HCT116 (cell line): Measurements from ENCODE around the gene FBXO42. TPM values are rescaled to one million over a fixed set of nuclear protein-coding genes. Genes with fewer than 3 reads are reported as not detected.

Experiments
- ATAC-seq: fragments of 200-7000 bp; cut with Tn5 transposase; 2 replicates; pipeline ENCODE4 v1.9.1; 2020; ENCODE audit warnings: mild to moderate bottlenecking, moderate library complexity
- BruUV-seq: library from RNA; stranded (reverse); fragments of 400-500 nt; replicated peaks from 2 replicates; lab custom pipeline; 2021; lab: Mats Ljungman, UMichigan
- CTCF ChIA-PET: fragments of 300-600 bp; sonication (Branson Sonifier 250); formaldehyde crosslinking; loops from one replicate; lab custom pipeline; 2021; ENCODE audit warnings: antibody characterized with exemption; lab: Charles Lee
- POLR2A ChIA-PET: fragments of 300-600, 350-600 bp; sonication (Branson Sonifier 250); formaldehyde crosslinking; loops from one replicate; lab custom pipeline; 2021; ENCODE audit warnings: antibody characterized with exemption; lab: Charles Lee
- RAD21 ChIA-PET, 2 experiments: fragments of 300-600 bp; sonication (Branson Sonifier 250); formaldehyde crosslinking; loops; one replicate each; lab custom pipeline; 2023; ENCODE audit warnings: low total read pairs in 2 of 2; ENCODE audit not compliant: uncharacterized antibody in 2 of 2, unreplicated experiment in 2 of 2, low non-redundant PET in 1 of 2; lab: Charles Lee
- DNase-seq: peaks from one replicate; pipeline ENCODE4 v3.0.0-alpha.2; 2010; ENCODE audit warnings: low read depth, low spot score
- H2AFZ ChIP-seq: fragments of 200-600 bp; shearing (Covaris generic), sonication (generic); 2 replicates; pipeline ENCODE4 v1.6.1; 2017; ENCODE audit warnings: low read depth, mixed run types, mixed read lengths, antibody characterized with exemption, low read length; ENCODE audit not compliant: poor library complexity, severe bottlenecking
- H3K27ac ChIP-seq: 2 replicates; pipeline ENCODE4 v1.5.1; 2012; ENCODE audit warnings: low read depth, low read length
- H3K27me3 ChIP-seq: fragments of 200-600 bp; sonication (generic); 2 replicates; pipeline ENCODE4 v1.6.1; 2016; ENCODE audit warnings: mixed run types, low read length, mixed read lengths; ENCODE audit not compliant: insufficient read depth
- H3K36me3 ChIP-seq, 2 experiments: fragments of 200-500 bp in 1 of 2; fragments of 200-600 bp in 1 of 2; sonication (Bioruptor generic) in 1 of 2; sonication (generic) in 1 of 2; 2 replicates each; pipeline versions ENCODE4 v1.5.1 to v1.6.1; 2014 to 2016; ENCODE audit warnings: low read length in 2 of 2, inconsistent platforms in 1 of 2, mixed read lengths in 1 of 2, mixed run types in 1 of 2; ENCODE audit not compliant: insufficient read depth in 2 of 2, control insufficient read depth in 1 of 2
- H3K4me1 ChIP-seq, 2 experiments: fragments of 200-600 bp in 1 of 2; sonication (generic) in 1 of 2; 2 replicates each; pipeline versions ENCODE4 v1.5.1 to v1.6.1; 2012 to 2017; ENCODE audit warnings: low read length in 2 of 2, inconsistent platforms in 1 of 2, mild to moderate bottlenecking in 1 of 2, mixed read lengths in 1 of 2, mixed run types in 1 of 2, moderate library complexity in 1 of 2; ENCODE audit not compliant: insufficient read depth in 2 of 2, control insufficient read depth in 1 of 2
- H3K4me2 ChIP-seq: fragments of 200-600 bp; sonication (generic); 2 replicates; pipeline ENCODE4 v1.6.1; 2017; ENCODE audit warnings: mixed run types, low read length, mixed read lengths
- H3K4me3 ChIP-seq, 2 experiments: fragments of 200-600 bp in 1 of 2; sonication (generic) in 1 of 2; replicated peaks in 1 of 2; 2 replicates each; pipeline ENCODE4 v1.5.1; 2011 to 2016; ENCODE audit warnings: low read length in 2 of 2, control low read depth in 1 of 2, low read depth in 1 of 2, mild to moderate bottlenecking in 1 of 2, mixed read lengths in 1 of 2, mixed run types in 1 of 2
- H3K79me2 ChIP-seq: fragments of 200-600 bp; sonication (generic); 2 replicates; pipeline ENCODE4 v1.6.1; 2017; ENCODE audit warnings: mild to moderate bottlenecking, mixed run types, low read length, moderate library complexity, mixed read lengths; ENCODE audit not compliant: insufficient read depth
- H3K9ac ChIP-seq: fragments of 200-600 bp; sonication (generic); 2 replicates; pipeline ENCODE4 v1.6.1; 2016; ENCODE audit warnings: low read length, mixed read lengths
- H3K9me2 ChIP-seq: fragments of 200-600 bp; sonication (generic), shearing (Covaris generic); 2 replicates; pipeline ENCODE4 v1.6.1; 2017; ENCODE audit warnings: mixed run types, mild to moderate bottlenecking, moderate library complexity; ENCODE audit not compliant: insufficient read depth
- H3K9me3 ChIP-seq, 2 experiments: fragments of 200-500 bp in 1 of 2; fragments of 200-600 bp in 1 of 2; sonication (Bioruptor generic) in 1 of 2; sonication (generic) in 1 of 2; 2 replicates each; pipeline ENCODE4 v1.6.1; 2014 to 2017; ENCODE audit warnings: low read length in 2 of 2, mixed read lengths in 2 of 2, inconsistent platforms in 1 of 2, low read depth in 1 of 2, mild to moderate bottlenecking in 1 of 2, mixed run types in 1 of 2, moderate library complexity in 1 of 2; ENCODE audit not compliant: control insufficient read depth in 1 of 2, insufficient read depth in 1 of 2
- H4K20me1 ChIP-seq: fragments of 200-600 bp; sonication (generic), shearing (Covaris generic); 2 replicates; pipeline ENCODE4 v1.6.1; 2017; ENCODE audit warnings: mixed run types, mild to moderate bottlenecking, moderate library complexity; ENCODE audit not compliant: insufficient read depth
- CBX3 ChIP-seq: IDR thresholded peaks from 2 replicates; pipeline ENCODE4 v1.6.1; 2012; ENCODE audit warnings: low read depth
- JUND ChIP-seq: IDR thresholded peaks from 2 replicates; pipeline ENCODE4 v1.6.1; 2012
- POLR2AphosphoS5 ChIP-seq: IDR thresholded peaks from 2 replicates; pipeline ENCODE4 v1.6.1; 2011; ENCODE audit warnings: mild to moderate bottlenecking, low read depth, low read length, moderate library complexity
- RAD21 ChIP-seq: IDR thresholded peaks from 2 replicates; pipeline ENCODE4 v1.6.1; 2012; ENCODE audit warnings: low read depth, mild to moderate bottlenecking
- REST ChIP-seq: IDR thresholded peaks from 2 replicates; pipeline ENCODE4 v1.6.1; 2012; ENCODE audit warnings: low read depth
- SRF ChIP-seq: IDR thresholded peaks from 2 replicates; pipeline ENCODE4 v1.6.1; 2012; ENCODE audit warnings: low read depth
- TCF7L2 ChIP-seq: IDR thresholded peaks from 2 replicates; pipeline ENCODE4 v1.7.0; 2011; ENCODE audit warnings: borderline replicate concordance, inconsistent platforms; ENCODE audit not compliant: insufficient read depth, insufficient read length; ENCODE audit errors: extremely low read depth
- YY1 ChIP-seq: IDR thresholded peaks from 2 replicates; pipeline ENCODE4 v1.6.1; 2011; ENCODE audit warnings: low read length, low read depth, moderate library complexity, mild to moderate bottlenecking; ENCODE audit not compliant: insufficient replicate concordance; ENCODE audit errors: extremely low read depth
- ZNF274 ChIP-seq: fragments of 200-500 bp; sonication (Bioruptor generic); IDR thresholded peaks from 2 replicates; pipeline ENCODE4 v1.6.1; 2014; ENCODE audit warnings: mild to moderate bottlenecking, low read depth, low read length, inconsistent platforms
- intact Hi-C: fragments of 100-400 bp; cut with micrococcal nuclease; formaldehyde crosslinking; loops from 2 replicates; pipeline ENCODE4 v1.10.0; 2022
- total RNA-seq: library from RNA; stranded (reverse); gene quantifications from one replicate; pipeline ENCODE4 v1.2.1, GENCODE V29; 2021; ENCODE audit not compliant: unreplicated experiment
- TF ChIP-seq, protein P1 (sequence below): IDR thresholded peaks from 2 replicates; pipeline ENCODE4 v1.6.1; 2012

Gene FBXO42
- total RNA-seq, 1 experiment from 2014 or later: 20.6 TPM

DNA sequence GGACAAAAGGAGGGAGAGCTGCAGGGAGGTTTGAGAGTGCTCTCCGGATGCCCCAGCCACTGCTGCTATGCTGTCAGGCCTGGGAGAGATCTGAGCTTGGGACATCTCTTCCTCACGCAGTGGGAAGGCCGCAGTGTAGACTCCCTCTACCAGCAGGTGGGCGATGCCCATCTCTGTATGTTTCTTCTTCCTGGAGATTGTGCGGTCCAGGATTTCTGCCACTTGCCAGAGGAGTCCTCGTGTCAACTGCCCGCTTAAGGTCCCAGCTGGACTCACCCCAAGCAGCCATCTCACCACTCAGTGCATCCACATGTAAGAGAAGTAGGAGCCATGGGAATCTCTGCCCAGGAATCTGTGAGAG is 126.2 kb downstream of the FBXO42 start:
- ChIA-PET RAD21 (no interaction called here), CTCF (no interaction called here), POLR2A (no interaction called here)
- Histone ChIP-seq H3K9ac (no peak overlapping the region), H3K9me2 (no peaks in the 10 kb centered on the region), H3K4me2 (no peak overlapping the region), H3K79me2 (no peaks in the 10 kb centered on the region), H3K36me3 (no peaks in the 10 kb centered on the region), H4K20me1 (no peaks in the 10 kb centered on the region), H3K4me1 (no peaks in the 10 kb centered on the region), H3K27ac (no peak overlapping the region), H3K27me3 (no peaks in the 10 kb centered on the region), H3K4me3 (no peak overlapping the region), H3K9me3 (no peaks in the 10 kb centered on the region), H2AFZ (no peak overlapping the region)
- no peak for ATAC-seq
- TF ChIP-seq CBX3: no peak
- no peak for TF ChIP-seq JUND
- no peak for TF ChIP-seq ZNF274
- no peak for TF ChIP-seq RAD21
- no peak for TF ChIP-seq SRF
- TF ChIP-seq REST: no peak
- TF ChIP-seq, protein P1, sequence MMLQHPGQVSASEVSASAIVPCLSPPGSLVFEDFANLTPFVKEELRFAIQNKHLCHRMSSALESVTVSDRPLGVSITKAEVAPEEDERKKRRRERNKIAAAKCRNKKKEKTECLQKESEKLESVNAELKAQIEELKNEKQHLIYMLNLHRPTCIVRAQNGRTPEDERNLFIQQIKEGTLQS: no peak
- no peak for TF ChIP-seq TCF7L2
- no peak for TF ChIP-seq POLR2AphosphoS5
- no peak for TF ChIP-seq YY1
- DNase-seq: no peak
- intact Hi-C loops: no loop called here
- BruUV-seq: no TSS peak
